Skeletal muscle satellite cell (primary cell): Measurements from ENCODE around the gene ASB16.

ENCODE experiments used
- H3K27me3 ChIP-seq: 2 replicates; pipeline ENCODE4 v1.7.0; 2013; ENCODE audit warnings: low read length; ENCODE audit not compliant: control insufficient read depth, insufficient read depth
- H3K36me3 ChIP-seq: 2 replicates; pipeline ENCODE4 v1.7.0; 2013; ENCODE audit warnings: mild to moderate bottlenecking, control low read depth, low read length; ENCODE audit not compliant: insufficient read depth
- H3K4me1 ChIP-seq: 2 replicates; pipeline ENCODE4 v1.7.0; 2013; ENCODE audit warnings: low read length; ENCODE audit not compliant: control insufficient read depth, insufficient read depth
- H3K4me2 ChIP-seq: 2 replicates; pipeline ENCODE4 v1.7.0; 2013; ENCODE audit warnings: mild to moderate bottlenecking, low read length
- H3K4me3 ChIP-seq: 2 replicates; pipeline ENCODE4 v1.7.0; 2013; ENCODE audit warnings: low read length
- H3K9ac ChIP-seq: 2 replicates; pipeline ENCODE4 v1.7.0; 2013; ENCODE audit warnings: mild to moderate bottlenecking, low read depth, low read length, moderate library complexity
- H3K9me3 ChIP-seq: replicated peaks from 2 replicates; pipeline ENCODE4 v1.7.0; 2013; ENCODE audit warnings: mild to moderate bottlenecking, control low read depth, low read length

The ASB16 gene

GRCh38 chr17:44193326-44194084, 23.0 kb downstream of the ASB16 start:
- Histone ChIP-seq H3K4me2 (no peak overlapping the region), H3K9me3 (no peaks in the 10 kb centered on the region), H3K4me3 (no peak overlapping the region), H3K9ac (no peak overlapping the region), H3K36me3 (peaks cover 72% of the 10 kb centered on the region), H3K4me1 (peaks cover 19% of the 10 kb centered on the region), H3K27me3 (no peaks in the 10 kb centered on the region)

- no peaks in the 10 kb centered on the region for H3K27me3 ChIP-seq
- H3K9ac ChIP-seq, result peak overlapping the region; percentile 91
- H3K4me2 ChIP-seq, result peak overlapping the region; percentile 97
- H3K36me3 ChIP-seq, result peaks cover 48% of the 10 kb centered on the region
- no peak overlapping the region for H3K4me3 ChIP-seq
- no peaks in the 10 kb centered on the region for H3K9me3 ChIP-seq
- peaks cover 26% of the 10 kb centered on the region for H3K4me1 ChIP-seq
Observed at GRCh38 chr17:44197107-44197506, 26.6 kb downstream of the ASB16 start.

- no peaks in the 10 kb centered on the region for H3K27me3 ChIP-seq
- H3K4me3 ChIP-seq, result peak overlapping the region; percentile 85
- no peaks in the 10 kb centered on the region for H3K9me3 ChIP-seq
- H3K4me1 ChIP-seq, result peaks cover 34% of the 10 kb centered on the region
- peak overlapping the region; percentile 97 for H3K4me2 ChIP-seq
- H3K36me3 ChIP-seq, result peaks cover 39% of the 10 kb centered on the region
- peak overlapping the region; percentile 91 for H3K9ac ChIP-seq
Observed at GRCh38 chr17:44197980-44198720, 27.6 kb downstream of the ASB16 start.

- H3K27me3 ChIP-seq, result no peaks in the 10 kb centered on the region
- H3K36me3 ChIP-seq, result peaks cover 32% of the 10 kb centered on the region
- peak overlapping the region; percentile 97 for H3K4me2 ChIP-seq
- H3K9me3 ChIP-seq, result no peaks in the 10 kb centered on the region
- H3K9ac ChIP-seq, result peak overlapping the region; percentile 91
- peak overlapping the region; percentile 85 for H3K4me3 ChIP-seq
- peaks cover 40% of the 10 kb centered on the region for H3K4me1 ChIP-seq
Observed at GRCh38 chr17:44198721-44199552, 28.4 kb downstream of the ASB16 start.

GRCh38 chr17:44199553-44200477, 29.3 kb downstream of the ASB16 start, which contains the start of gene ATXN7L3:
ATXN7L3 (minus strand) TSS chr17:44199884; CDS start chr17:44198070, 1,814 bp downstream.
- peak within 1 kb of the TSS; percentile 87 for H3K4me3 ChIP-seq
- H3K27me3 ChIP-seq, result no peaks in the 10 kb centered on the region
- H3K4me2 ChIP-seq, result peak within 1 kb of the TSS; percentile 100
- peaks cover 49% of the 10 kb centered on the region for H3K4me1 ChIP-seq
- peaks cover 24% of the 10 kb centered on the region for H3K36me3 ChIP-seq
- no peaks in the 10 kb centered on the region for H3K9me3 ChIP-seq
- H3K9ac ChIP-seq, result peak within 1 kb of the TSS; percentile 95

GRCh38 chr17:44200478-44201155, 30.1 kb downstream of the ASB16 start:
- Histone ChIP-seq H3K4me3 (peak overlapping the region; percentile 87), H3K27me3 (no peaks in the 10 kb centered on the region), H3K9me3 (no peaks in the 10 kb centered on the region), H3K9ac (peak overlapping the region; percentile 95), H3K4me1 (peaks cover 51% of the 10 kb centered on the region), H3K36me3 (peaks cover 16% of the 10 kb centered on the region), H3K4me2 (peak overlapping the region; percentile 100)

GRCh38 chr17:44202756-44203155, 32.3 kb downstream of the ASB16 start:
- no peak overlapping the region for H3K4me3 ChIP-seq
- peaks cover 41% of the 10 kb centered on the region for H3K4me1 ChIP-seq
- H3K9me3 ChIP-seq, result no peaks in the 10 kb centered on the region
- peaks cover 19% of the 10 kb centered on the region for H3K36me3 ChIP-seq
- no peak overlapping the region for H3K4me2 ChIP-seq
- H3K9ac ChIP-seq, result no peak overlapping the region
- H3K27me3 ChIP-seq, result no peaks in the 10 kb centered on the region

GRCh38 chr17:44203731-44204440, 33.4 kb downstream of the ASB16 start:
- Histone ChIP-seq H3K9ac (no peak overlapping the region), H3K9me3 (no peaks in the 10 kb centered on the region), H3K27me3 (no peaks in the 10 kb centered on the region), H3K4me3 (no peak overlapping the region), H3K4me1 (peaks cover 44% of the 10 kb centered on the region), H3K36me3 (peaks cover 28% of the 10 kb centered on the region), H3K4me2 (no peak overlapping the region)

- H3K36me3 ChIP-seq, result peaks cover 33% of the 10 kb centered on the region
- no peaks in the 10 kb centered on the region for H3K27me3 ChIP-seq
- H3K9me3 ChIP-seq, result no peaks in the 10 kb centered on the region
- peaks cover 50% of the 10 kb centered on the region for H3K4me1 ChIP-seq
- no peak overlapping the region for H3K9ac ChIP-seq
- no peak overlapping the region for H3K4me2 ChIP-seq
- H3K4me3 ChIP-seq, result no peak overlapping the region
Observed at GRCh38 chr17:44204441-44204882, 34.0 kb downstream of the ASB16 start.
